ENCODE results near the gene CTIF.

- TF ChIP-seq POLR2A (IDR thresholded peaks at IDR 0.05; ENCODE audit: low read depth, low read length) (no peak), POLR2AphosphoS5 (IDR thresholded peaks at IDR 0.05; ENCODE audit: low read depth, low read length) (no peak)
Observed at GRCh38 chr18:48893608-48894600, 355.1 kb downstream of the CTIF start.
